MG63 (cell line): ENCODE measurements around the gene GRSF1. TPM values are rescaled to one million over a fixed set of nuclear protein-coding genes. Genes with fewer than 3 reads are reported as not detected.
"Not testable (repeated sequence)": the region's sequence is repeated elsewhere in the genome, so short reads cannot be mapped to it uniquely, and the experiment has no call there.

Experiments used
- DNase-seq: peaks from one replicate; pipeline ENCODE4 v3.0.0-alpha.2; 2020
- H3K27me3 ChIP-seq: fragments of 250-450 bp; sonication (Bioruptor Pico); 2 replicates; pipeline ENCODE4 v1.5.1; 2020; ENCODE audit warnings: mild to moderate bottlenecking, moderate library complexity
- H3K36me3 ChIP-seq: fragments of 250-450 bp; sonication (Bioruptor Pico); 2 replicates; pipeline ENCODE4 v1.5.1; 2020; ENCODE audit warnings: mild to moderate bottlenecking, moderate library complexity
- H3K4me3 ChIP-seq: fragments of 250-450 bp; sonication (Bioruptor Pico); 2 replicates; pipeline ENCODE4 v1.5.1; 2020; ENCODE audit warnings: mild to moderate bottlenecking, moderate library complexity
- H3K9me3 ChIP-seq: fragments of 250-450 bp; sonication (Bioruptor Pico); 2 replicates; pipeline ENCODE4 v1.5.1; 2020; ENCODE audit warnings: mild to moderate bottlenecking, moderate library complexity
- total RNA-seq: library from RNA; depleted of rRNA; stranded (reverse); fragments of >200 nt; shearing (Covaris generic); gene quantifications from 2 replicates; pipeline ENCODE4 v1.2.3, GENCODE V29; 2014; ENCODE audit warnings: low replicate concordance

GRSF1 gene
- total RNA-seq, 1 experiment from 2014 or later: 81.3 TPM

GRCh38 chr4:70840631-70841030, 941 bp upstream of the GRSF1 start:
- not testable (repeated sequence) for H3K27me3 ChIP-seq, H3K9me3 ChIP-seq, DNase-seq, H3K4me3 ChIP-seq, H3K36me3 ChIP-seq

GRCh38 chr4:70840137-70840536, 447 bp upstream of the GRSF1 start:
- H3K27me3 ChIP-seq, H3K4me3 ChIP-seq, H3K36me3 ChIP-seq, H3K9me3 ChIP-seq: not testable (repeated sequence)
- peak; percentile 41 for DNase-seq

- Histone ChIP-seq H3K36me3 (peaks cover 14% of the 10 kb centered on the region), H3K4me3 (peak overlapping the region; percentile 66), H3K27me3 (no peaks in the 10 kb centered on the region), H3K9me3 (no peaks in the 10 kb centered on the region)
- peak; percentile 54 for DNase-seq
Observed at GRCh38 chr4:70838666-70839588, 763 bp downstream of the GRSF1 start.

GRCh38 chr4:70838204-70838603, 1.5 kb downstream of the GRSF1 start:
- peak overlapping the region; percentile 66 for H3K4me3 ChIP-seq
- no peak for DNase-seq
- peaks cover 17% of the 10 kb centered on the region for H3K36me3 ChIP-seq
- H3K9me3 ChIP-seq: no peaks in the 10 kb centered on the region
- no peaks in the 10 kb centered on the region for H3K27me3 ChIP-seq

- Histone ChIP-seq H3K9me3 (no peaks in the 10 kb centered on the region), H3K36me3 (peaks cover 30% of the 10 kb centered on the region), H3K4me3 (no peak overlapping the region), H3K27me3 (no peaks in the 10 kb centered on the region)
- DNase-seq: no peak
Observed at GRCh38 chr4:70836081-70836480, 3.6 kb downstream of the GRSF1 start.

DNA sequence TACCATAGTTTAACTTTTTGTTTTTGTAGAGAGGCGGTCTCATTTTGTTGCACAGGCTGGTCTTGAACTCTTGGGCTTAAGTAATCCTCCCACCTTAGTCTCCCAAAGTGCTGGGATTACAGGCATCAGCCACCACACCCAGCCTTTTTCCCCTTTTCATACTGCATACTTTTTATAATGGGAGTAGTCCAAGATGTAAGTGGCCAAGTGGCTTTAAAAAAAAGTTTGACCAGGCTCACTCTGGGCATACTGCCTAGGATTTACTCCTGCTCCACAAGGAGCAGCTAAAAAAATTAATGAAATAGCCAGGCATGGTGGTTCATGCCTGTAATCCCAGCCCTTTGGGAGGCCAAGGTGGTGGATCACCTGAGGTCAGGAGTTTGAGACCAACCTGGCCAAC, 6.0 kb downstream of the GRSF1 start:
- no peak for DNase-seq
- H3K27me3 ChIP-seq: no peaks in the 10 kb centered on the region
- no peaks in the 10 kb centered on the region for H3K9me3 ChIP-seq
- no peak overlapping the region for H3K4me3 ChIP-seq
- H3K36me3 ChIP-seq: peaks cover 37% of the 10 kb centered on the region

GRCh38 chr4:70831293-70831692, 8.4 kb downstream of the GRSF1 start:
- H3K36me3 ChIP-seq: peaks cover 42% of the 10 kb centered on the region

DNA sequence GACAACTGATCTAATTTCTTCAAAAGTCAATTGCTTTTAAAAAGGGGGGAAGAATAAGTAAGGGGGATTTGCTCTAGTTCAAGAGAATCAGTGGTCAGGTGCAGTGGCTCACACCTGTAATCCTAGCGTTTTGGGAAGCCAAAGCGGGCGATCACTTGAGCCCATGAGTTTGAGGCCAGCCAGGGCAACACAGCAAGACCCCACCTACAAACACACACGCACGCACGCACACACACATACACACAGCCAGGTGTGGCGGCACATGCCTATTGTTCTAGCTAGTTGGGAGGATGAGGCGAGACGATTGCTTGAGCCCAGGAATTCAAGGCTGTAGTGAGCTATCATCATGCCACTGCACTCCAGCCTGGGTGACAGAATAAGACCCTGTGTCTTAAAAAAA, 9.6 kb downstream of the GRSF1 start:
- no peak overlapping the region for H3K4me3 ChIP-seq
- no peaks in the 10 kb centered on the region for H3K9me3 ChIP-seq
- peaks cover 41% of the 10 kb centered on the region for H3K36me3 ChIP-seq
- H3K27me3 ChIP-seq: no peaks in the 10 kb centered on the region
- no peak for DNase-seq

More at GRCh38 chr4:70831293-70831692, 8.4 kb downstream of the GRSF1 start:
- Histone ChIP-seq H3K9me3 (no peaks in the 10 kb centered on the region), H3K4me3 (no peak overlapping the region), H3K27me3 (no peaks in the 10 kb centered on the region)
- DNase-seq: no peak

DNA sequence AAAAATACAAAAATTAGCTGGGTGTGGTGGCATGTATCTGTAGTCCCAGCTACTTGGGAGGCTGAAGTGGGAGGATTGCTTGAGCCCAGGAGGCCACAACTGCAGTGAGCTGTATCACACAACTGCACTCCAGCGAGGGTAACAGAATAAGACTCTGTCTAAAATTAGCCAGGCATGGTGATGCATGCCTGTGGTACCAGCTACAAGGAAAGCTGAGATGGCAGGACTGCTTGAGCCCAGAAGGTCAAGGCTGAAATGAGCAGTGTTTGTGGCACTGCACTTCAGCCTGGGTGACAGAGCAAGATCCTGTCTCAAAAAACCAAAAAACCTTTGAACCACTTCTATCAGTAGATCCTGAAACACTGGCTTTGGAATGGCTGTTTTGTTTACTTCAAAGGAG, 10.2 kb downstream of the GRSF1 start:
- no peak for DNase-seq
- H3K27me3 ChIP-seq: no peaks in the 10 kb centered on the region
- H3K9me3 ChIP-seq: no peaks in the 10 kb centered on the region
- no peak overlapping the region for H3K4me3 ChIP-seq
- peaks cover 37% of the 10 kb centered on the region for H3K36me3 ChIP-seq

GRCh38 chr4:70829015-70829414, 10.7 kb downstream of the GRSF1 start:
- H3K9me3 ChIP-seq: no peaks in the 10 kb centered on the region
- no peak overlapping the region for H3K4me3 ChIP-seq
- peaks cover 37% of the 10 kb centered on the region for H3K36me3 ChIP-seq
- H3K27me3 ChIP-seq: no peaks in the 10 kb centered on the region
- no peak for DNase-seq

DNA sequence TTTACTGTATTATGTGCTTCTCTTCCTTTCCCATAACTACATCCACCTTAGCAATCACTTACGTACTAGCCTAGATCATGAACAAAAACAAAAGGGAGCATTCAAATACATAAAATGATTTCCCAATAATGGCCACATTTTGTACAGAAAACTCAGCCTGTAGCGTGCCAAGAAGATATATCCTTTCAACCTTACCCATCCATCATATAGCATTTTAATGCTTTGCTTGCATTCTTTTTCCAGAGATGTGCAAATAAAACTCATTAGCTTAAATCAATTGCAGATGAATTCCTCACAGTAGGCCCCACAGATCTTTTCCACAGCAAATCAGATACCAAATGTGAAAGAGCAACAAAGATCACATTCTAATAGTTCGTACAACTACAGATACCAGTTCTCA, 20.8 kb downstream of the GRSF1 start:
- DNase-seq: no peak
- H3K4me3 ChIP-seq: no peak overlapping the region
- H3K9me3 ChIP-seq: no peaks in the 10 kb centered on the region
- H3K36me3 ChIP-seq: peaks cover 21% of the 10 kb centered on the region
- H3K27me3 ChIP-seq: no peaks in the 10 kb centered on the region

GRCh38 chr4:70818173-70818855, 21.4 kb downstream of the GRSF1 start:
- Histone ChIP-seq H3K36me3 (peaks cover 21% of the 10 kb centered on the region), H3K27me3 (no peaks in the 10 kb centered on the region), H3K9me3 (no peaks in the 10 kb centered on the region), H3K4me3 (no peak overlapping the region)
- DNase-seq: no peak

DNA sequence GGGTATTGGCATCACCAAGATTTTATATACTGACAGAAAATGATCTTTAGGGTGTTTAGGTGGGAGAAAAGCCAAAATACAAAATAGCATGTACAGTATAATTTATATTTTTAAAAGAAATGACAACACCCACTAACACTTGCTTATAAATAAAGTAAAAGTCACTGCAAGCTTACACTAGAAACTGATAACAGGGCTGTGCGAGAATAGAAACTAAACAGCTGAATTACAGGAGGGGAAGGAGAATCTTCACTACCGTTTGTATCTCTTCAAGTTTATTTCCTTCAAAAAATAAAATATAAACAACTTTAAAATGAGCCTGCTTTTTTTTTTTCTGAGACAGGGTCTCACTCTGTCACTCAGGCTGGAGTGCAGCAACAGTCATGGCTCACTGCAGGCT, 22.8 kb downstream of the GRSF1 start:
- Histone ChIP-seq H3K27me3 (no peaks in the 10 kb centered on the region), H3K36me3 (peaks cover 19% of the 10 kb centered on the region), H3K4me3 (no peak overlapping the region), H3K9me3 (no peaks in the 10 kb centered on the region)
- DNase-seq: no peak

DNA sequence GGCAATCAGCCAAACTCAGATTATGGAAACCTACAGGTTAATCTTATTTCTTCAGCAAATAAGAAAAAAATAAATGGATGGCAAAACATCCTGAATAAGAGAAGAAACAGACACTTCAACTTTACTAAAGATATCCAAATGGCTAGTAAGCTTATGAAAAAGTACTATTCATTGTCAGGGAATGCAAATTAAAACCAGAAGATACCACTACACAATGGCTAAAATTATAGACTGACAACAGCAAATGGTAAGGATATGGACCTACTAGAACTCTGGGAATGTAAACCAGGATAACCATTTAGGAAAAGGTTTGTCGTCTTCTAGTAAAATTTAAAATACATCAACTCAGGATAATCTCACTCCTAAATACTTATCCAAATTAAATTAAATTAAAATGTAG, 24.3 kb downstream of the GRSF1 start:
- H3K27me3 ChIP-seq: no peaks in the 10 kb centered on the region
- H3K4me3 ChIP-seq: no peak overlapping the region
- no peaks in the 10 kb centered on the region for H3K9me3 ChIP-seq
- no peak for DNase-seq
- peaks cover 9% of the 10 kb centered on the region; the same call in 1 of the 2 replicates for H3K36me3 ChIP-seq

- H3K36me3 ChIP-seq: no peaks in the 10 kb centered on the region
- DNase-seq: no peak
- H3K27me3 ChIP-seq: no peaks in the 10 kb centered on the region
- H3K9me3 ChIP-seq: no peaks in the 10 kb centered on the region
- no peak overlapping the region for H3K4me3 ChIP-seq
Observed at GRCh38 chr4:70808151-70808550, 31.5 kb downstream of the GRSF1 start.

DNA sequence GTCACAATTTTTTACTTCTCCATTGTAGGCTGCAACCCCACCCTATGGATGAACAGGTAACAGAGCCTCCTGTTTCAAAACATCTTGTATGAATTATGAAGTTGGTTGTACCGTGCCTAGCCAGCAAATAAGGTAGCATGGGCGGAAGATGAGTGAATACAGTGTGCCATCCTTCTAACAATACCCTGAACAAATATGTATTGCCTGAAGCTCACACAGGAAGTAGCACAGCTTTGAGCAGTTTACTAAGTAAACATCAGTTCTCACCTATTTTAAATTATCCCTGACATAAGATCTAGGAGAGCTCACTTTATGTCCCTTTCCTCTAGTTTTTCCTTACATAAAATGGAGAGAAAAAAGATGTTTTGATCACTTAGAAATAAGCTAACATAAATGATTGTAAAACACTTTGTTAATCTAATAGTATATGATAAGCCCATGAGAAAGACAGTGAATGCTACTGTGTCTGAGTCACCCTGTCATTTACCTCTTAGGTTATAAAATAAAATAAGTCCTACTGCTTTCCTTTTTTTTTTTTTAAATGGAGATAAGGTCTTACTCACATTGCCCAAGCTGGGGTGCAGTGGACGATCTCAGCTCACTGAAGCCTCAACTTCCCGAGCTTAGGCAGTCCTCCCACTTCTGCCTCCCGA, 36.6 kb downstream of the GRSF1 start:
- Histone ChIP-seq H3K36me3 (no peaks in the 10 kb centered on the region), H3K27me3 (no peaks in the 10 kb centered on the region), H3K4me3 (no peak overlapping the region), H3K9me3 (no peaks in the 10 kb centered on the region)
- DNase-seq: no peak

DNA sequence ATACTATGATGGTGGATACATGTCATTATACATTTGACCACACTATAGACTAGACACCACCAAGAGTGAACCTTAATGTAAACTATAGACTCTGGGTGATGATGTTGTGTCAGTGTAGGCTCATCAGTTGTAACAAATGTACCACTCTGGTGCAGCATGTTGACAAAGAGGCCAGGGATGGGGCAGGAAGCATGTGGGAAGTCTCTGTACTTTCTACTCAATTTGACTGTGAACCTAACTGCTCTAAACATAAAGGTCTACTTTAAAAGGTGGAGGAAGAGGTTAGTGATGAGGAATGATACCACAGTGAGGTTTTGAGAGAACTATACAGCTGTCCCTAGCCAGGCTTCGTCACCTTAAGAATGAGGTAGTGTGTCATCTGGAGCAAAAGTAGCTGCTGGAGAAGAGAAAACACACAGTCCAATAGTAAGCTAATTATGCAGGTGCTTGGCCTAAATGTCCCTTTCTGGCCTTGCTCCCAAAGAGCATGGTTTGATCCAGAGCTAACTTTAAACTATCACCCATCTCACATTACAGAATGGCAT, 38.4 kb downstream of the GRSF1 start:
- no peak for DNase-seq
- no peaks in the 10 kb centered on the region for H3K9me3 ChIP-seq
- no peak overlapping the region for H3K4me3 ChIP-seq
- H3K36me3 ChIP-seq: no peaks in the 10 kb centered on the region
- no peaks in the 10 kb centered on the region for H3K27me3 ChIP-seq
